Measurements from ENCODE around the gene RNF10. TPM values are rescaled to one million over a fixed set of nuclear protein-coding genes. Genes with fewer than 3 reads are reported as not detected.
"Not testable (repeated sequence)": the region's sequence is repeated elsewhere in the genome, so short reads cannot be mapped to it uniquely, and the experiment has no call there.

RNF10 gene
- total RNA-seq, 1 donor from 2014 or later = 108 TPM

GRCh38 chr12:120611534-120611933 is 77.4 kb downstream of the RNF10 start:
- DNase-seq (ENCODE audit: low read depth, low spot score) = not testable (repeated sequence)

- DNase-seq (ENCODE audit: low read depth, low spot score) = no peak
Measured at GRCh38 chr12:120614848-120615247, 80.7 kb downstream of the RNF10 start.

- not testable (repeated sequence) for DNase-seq (ENCODE audit: low read depth, low spot score)
Measured at GRCh38 chr12:120617193-120617592, 83.0 kb downstream of the RNF10 start.

DNA sequence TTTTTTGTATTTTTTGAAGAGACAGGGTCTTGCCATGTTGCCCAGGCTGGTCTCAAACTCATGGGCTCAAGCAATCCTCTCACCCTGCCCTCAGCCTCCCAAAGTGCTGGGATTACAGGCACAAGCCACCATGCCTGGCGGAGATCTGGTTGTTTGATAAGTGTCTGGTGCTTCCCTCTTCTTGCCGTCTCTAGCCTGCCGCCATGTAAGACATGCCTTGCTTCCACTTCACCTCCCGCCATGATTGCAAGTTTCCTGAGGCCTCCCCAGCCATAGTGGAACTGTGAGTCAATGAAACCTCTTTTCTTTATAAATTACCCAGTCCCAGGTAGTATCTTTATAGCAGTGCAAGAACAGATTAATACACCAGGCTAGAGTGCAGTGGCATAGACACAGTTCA is 83.6 kb downstream of the RNF10 start:
- DNase-seq (ENCODE audit: low read depth, low spot score) = not testable (repeated sequence)

GRCh38 chr12:120618954-120619615 is 84.9 kb downstream of the RNF10 start:
- DNase-seq (ENCODE audit: low read depth, low spot score) = no peak

- no peak for DNase-seq (ENCODE audit: low read depth, low spot score)
Measured at GRCh38 chr12:120620624-120621023, 86.5 kb downstream of the RNF10 start.

GRCh38 chr12:120625557-120626419 is 91.6 kb downstream of the RNF10 start:
- DNase-seq (ENCODE audit: low read depth, low spot score) = no peak

Other genes starting within 250 kb of the RNF10 start
- under 0.01 TPM in 2 replicates for gene RNU4-2, start 242.5 kb upstream of the RNF10 start, total RNA-seq
- gene RNU4-1, start 241.1 kb upstream of the RNF10 start, total RNA-seq = under 0.01 TPM in 1 of 2 replicates, not detected in the other
- 1.1 and 1.4 TPM in 2 replicates for gene SIRT4, start 232.0 kb upstream of the RNF10 start, total RNA-seq
- not detected in 2 replicates for gene PLA2G1B, start 206.6 kb upstream of the RNF10 start, total RNA-seq
- gene MSI1, start 165.2 kb upstream of the RNF10 start, total RNA-seq = not detected in 2 replicates
- 293 and 438 TPM in 2 replicates for gene COX6A1, start 96.2 kb upstream of the RNF10 start, total RNA-seq
- gene TRIAP1, start 88.0 kb upstream of the RNF10 start, total RNA-seq = 44.2 and 52.0 TPM in 2 replicates
- 24.7 and 28.5 TPM in 2 replicates for gene GATC, start 87.9 kb upstream of the RNF10 start, total RNA-seq
- 311 and 390 TPM in 2 replicates for gene SRSF9, start 64.6 kb upstream of the RNF10 start, total RNA-seq
- gene DYNLL1, start 38.2 kb upstream of the RNF10 start, total RNA-seq = 335 and 441 TPM in 2 replicates
- 33.6 and 40.8 TPM in 2 replicates for gene COQ5, start 5.2 kb upstream of the RNF10 start, total RNA-seq
- gene POP5, start 47.0 kb downstream of the RNF10 start, total RNA-seq = 28.5 and 48.4 TPM in 2 replicates
- gene CABP1, start 106.3 kb downstream of the RNF10 start, total RNA-seq = not detected in 2 replicates
- 57.8 and 98.9 TPM in 2 replicates for gene MLEC, start 152.8 kb downstream of the RNF10 start, total RNA-seq
- gene UNC119B, start 176.1 kb downstream of the RNF10 start, total RNA-seq = 26.1 and 29.1 TPM in 2 replicates
- 12.0 and 17.9 TPM in 2 replicates for gene ACADS, start 191.5 kb downstream of the RNF10 start, total RNA-seq

Data from pulmonary artery endothelial cell (primary cell).